H4 (cell line): ENCODE data around the gene VSIG2. TPM values are rescaled to one million over a fixed set of nuclear protein-coding genes. Genes with fewer than 3 reads are reported as not detected.
A peak's percentile ranks its signal among the peaks of the same experiment; 100 is the strongest.

Experiments
- DNase-seq: peaks from one replicate; pipeline ENCODE4 v3.0.0-alpha.2; 2015; ENCODE audit warnings: low spot score
- total RNA-seq: library from RNA; depleted of rRNA; stranded (reverse); fragments of >200 nt; shearing (Covaris generic); gene quantifications from 2 replicates; pipeline ENCODE4 v1.2.3, GENCODE V29; 2014

VSIG2 gene
- total RNA-seq, 1 experiment from 2014 or later: not detected

DNA sequence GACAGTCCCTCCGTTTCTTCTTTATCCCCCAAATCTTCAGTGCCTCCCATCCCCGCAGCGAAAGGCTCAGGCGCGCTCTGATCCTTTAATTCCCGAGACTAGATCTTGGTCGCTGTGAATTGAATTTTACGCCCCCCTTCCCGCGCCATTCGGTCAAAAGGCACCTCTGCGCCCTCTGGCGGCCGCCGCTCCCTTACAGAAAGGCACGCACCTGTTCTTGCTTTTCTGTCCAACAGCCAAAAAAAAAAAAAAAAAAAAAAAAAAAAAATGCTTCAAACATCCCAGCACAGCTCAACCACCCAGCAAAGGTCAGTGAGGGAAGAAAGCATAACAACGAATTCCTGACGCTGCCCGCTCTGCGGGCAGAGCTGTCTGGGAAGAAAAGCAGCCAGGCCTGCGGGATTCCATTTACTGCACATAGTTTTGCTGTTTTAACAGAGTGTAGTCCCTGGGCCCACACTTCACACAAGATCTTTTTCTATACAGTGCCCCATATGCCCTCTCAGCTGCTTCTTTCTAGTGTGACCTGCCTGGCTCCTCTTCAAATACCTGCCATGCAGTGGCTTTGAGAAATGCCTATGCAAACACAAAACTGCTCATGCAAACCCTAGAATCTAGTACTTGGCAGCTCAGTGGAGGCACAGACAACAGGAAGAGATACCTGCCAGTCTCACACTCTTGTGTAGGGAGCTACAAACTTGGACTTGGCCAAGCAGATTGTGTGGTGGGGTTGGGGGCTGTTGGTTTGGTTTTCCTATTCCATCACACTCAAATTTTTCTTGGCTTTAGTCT is 11.3 kb upstream of the VSIG2 start:
- DNase-seq: peak; percentile 36

DNA sequence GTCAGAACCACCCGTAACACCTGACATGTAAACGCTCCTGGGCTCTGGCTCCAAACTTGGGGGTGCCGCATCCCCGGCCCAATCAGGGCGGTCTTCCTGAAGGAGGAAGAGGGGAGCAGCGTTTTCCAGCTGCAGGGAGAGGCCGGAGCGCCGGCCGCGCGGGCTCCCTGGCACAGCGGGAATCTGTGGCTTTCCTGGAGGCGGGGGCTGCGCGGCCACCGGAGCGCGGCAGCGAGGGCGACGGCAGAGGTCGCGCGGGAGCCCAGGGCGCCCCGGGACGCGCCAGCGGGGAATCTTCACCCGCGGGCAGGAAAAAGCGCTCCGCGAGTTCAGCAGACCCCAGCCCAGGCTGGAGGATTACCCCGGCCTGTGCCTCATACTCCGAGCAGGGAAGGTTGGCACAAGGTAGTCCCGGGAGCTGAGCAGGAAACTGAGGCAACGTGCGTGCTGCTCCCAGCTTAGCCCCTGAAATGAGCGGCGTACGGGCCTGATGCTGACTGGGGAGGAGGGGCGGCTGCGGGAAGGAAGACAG is 10.6 kb upstream of the VSIG2 start:
- DNase-seq: no peak

DNA sequence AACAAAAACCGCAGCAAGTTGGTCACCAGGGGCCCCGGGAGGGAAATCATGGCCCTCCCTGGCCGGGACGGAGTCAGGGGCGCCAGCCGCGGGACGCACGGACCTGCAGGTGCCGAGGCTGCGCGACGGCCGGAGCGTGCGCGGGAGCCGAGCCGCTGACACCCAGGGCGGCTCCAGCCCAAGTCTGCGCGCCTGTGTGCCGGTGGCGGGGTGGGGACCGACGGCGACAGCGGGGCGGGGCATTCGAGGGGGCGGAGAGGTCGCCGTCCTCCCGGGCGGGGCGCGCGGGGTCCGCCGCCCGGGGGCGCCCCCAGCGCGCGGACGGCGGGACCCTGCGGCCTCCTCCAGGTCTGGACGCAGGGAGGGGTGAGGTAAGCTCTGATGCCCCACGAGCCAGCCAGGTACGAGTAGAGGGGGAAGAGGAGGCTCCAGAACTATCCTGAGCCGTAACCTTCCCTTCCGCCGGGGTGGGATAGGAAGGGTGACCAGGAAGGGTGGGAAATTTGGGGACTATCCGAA is 10.1 kb upstream of the VSIG2 start, which contains the start of gene ESAM:
ESAM (minus strand) TSS at position 186 of the 519 bp plus-strand sequence; CDS start at position 50, 136 bp downstream.
- DNase-seq: no peak

DNA sequence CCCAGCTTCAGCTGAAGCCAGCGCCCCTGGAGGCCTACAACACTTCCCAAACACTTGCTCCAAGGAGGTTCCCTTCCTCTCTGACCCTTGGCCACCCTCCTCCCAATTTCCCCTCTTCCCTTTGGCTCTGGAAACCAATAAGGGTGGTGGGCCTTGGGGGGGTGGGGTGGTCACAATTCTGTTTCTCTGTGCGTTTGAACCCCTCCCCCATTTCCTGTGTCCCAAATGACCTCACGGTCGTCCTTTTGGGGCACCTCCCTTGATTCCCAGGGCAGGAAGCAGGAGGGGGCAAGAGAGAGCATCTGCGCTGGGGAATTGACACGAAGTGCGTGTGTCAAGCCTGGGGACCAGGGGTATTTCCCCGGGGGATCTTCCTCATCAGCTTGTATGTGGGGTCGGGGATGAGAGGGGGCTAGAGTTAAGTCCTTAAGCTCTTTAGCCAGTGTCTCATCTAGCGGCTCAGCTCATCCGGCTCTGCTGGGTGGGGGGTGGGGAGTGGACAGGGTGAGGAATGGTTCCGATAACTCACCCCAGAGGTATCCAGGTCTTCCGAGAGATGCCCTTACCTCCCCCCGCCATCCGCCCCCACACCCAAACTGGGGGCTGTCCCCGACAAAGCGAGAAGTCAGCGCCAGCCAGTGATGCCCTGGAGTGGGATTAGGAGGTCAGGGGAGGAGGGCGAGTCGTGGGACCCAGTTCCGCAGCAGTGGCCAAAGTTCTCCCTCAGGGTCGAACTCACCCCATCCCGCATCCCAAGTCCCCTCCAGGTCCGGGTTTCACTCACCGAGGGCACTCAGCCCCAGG is 9.4 kb upstream of the VSIG2 start:
- DNase-seq: no peak

DNA sequence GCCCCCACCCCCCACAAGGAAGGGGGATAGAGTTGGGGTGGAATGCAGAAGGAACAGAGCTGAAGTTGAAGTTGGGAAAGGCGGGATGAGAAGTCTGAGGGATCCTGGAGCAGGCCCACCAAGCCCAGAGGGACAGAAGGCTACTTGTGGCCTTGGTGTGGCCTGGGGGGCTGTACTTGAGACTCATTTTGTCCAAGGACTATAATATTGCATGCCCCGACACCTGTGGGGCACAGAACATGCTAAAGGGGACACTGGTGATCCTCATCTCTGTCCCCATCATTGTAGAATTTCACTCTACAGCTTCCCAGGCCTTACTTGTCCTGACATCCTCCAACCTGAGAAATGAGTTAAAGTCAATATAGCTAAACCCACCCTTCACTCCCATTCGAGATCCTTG is 8.8 kb upstream of the VSIG2 start:
- no peak for DNase-seq

DNA sequence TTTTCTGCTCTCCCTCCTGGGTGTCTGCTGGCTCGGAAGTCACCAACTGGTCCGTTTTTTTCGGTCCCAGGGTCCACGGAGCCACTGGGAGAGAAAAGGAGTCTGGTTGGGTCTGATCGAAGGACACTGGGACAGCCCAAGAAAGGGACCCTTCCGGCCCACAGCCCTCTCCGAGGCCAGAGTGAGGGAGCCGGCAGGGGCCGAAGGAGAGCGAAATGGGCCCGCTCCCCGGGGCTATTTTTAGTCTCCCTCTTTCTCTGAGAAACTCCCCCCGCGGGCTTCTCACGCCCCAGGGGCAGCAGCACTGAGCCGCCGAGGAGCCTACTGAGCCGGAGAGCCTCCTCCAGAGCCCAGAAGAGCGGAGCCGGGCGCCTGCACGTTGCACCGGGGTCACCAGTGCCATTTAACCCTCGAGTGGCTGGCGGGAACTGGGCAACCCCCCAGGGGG is 8.2 kb upstream of the VSIG2 start:
- DNase-seq: no peak

DNA sequence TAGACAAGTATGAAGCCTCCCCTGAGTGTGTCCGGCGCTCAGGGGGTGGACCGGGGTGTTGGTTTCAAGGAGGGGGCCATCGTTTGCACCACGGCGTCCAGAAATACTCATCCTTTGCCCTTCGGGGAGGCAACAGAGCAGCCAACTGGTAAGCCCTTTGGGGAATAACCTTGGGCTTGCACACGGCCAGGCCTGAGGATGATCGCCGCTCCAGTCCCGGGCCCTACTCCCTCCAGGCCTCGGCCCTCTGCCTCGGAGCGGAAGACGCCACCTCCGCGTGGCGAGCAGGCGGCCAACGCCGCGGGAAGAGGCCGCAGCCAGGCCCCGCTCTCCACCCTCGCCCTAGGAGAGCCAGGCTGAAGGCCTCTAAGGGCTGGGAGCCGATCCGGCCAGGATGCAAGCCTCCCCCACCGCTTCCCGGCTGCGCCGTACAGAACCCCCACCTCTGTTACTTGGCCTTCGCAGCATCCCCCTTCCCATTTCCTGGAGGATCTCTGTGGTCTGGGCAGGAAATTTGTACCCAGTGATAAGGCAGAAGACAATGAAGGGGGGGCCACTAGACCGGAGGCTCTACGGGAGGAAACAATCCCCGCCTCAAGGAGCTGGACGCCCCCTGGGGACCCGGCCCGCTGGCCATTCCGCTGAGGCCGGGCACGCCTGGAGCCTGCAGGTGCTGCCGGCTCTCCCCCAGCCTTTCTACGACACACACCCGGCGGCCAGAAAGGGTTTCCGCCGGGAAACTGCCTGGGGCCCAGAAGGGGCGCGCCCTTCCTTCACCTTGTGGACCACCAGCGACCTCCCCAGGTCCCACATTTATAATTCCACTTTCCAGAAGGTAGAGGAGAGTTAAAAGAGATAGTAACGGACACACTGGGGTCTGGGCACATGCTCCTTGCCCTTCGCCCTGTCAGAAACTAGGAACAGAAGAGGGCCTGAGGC is 7.5 kb upstream of the VSIG2 start:
- DNase-seq: no peak

DNA sequence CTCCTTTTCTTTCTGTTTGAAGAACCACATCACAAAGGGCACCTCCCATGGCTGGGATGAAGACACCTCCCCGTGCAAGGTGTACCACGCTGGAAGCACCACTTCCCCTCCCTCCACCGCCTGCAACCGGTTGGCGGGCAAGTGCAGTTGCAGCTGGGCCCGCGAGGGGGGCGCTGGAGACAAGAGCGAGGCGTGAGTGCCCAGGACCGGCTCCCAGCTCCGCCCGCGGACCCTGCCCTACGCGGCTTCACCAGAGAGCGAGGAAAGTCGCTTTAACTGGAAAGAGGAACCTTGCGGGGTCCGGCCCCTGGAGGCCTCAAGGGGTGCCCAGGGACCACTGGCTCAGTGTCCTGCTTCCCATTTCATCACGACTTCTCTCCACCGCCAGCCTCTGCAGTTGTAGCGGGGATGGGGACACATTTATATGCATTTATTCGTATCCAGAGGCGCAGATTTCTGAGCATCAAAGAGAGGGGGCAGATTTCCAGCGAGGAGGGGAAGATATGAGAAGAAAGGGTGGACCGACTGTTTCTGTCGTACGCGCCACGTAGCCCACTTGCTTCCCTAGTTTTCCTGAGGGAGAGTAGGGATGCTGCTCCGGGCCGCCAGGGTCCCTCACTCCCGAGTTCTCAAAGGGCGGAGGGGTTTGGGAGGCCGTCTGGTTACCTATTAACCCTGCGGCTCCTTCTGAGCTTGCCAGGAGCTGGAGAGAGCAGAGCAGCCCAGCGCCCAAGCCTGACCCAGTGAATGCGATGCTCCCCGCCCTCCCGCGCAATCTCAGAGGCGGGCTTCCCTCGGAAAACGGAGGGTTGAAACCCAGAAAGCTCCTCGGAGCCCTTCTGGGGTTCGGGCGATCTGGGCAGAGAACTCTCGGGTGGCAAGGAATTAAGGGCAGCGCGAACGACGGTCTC is 6.6 kb upstream of the VSIG2 start:
- no peak for DNase-seq

DNA sequence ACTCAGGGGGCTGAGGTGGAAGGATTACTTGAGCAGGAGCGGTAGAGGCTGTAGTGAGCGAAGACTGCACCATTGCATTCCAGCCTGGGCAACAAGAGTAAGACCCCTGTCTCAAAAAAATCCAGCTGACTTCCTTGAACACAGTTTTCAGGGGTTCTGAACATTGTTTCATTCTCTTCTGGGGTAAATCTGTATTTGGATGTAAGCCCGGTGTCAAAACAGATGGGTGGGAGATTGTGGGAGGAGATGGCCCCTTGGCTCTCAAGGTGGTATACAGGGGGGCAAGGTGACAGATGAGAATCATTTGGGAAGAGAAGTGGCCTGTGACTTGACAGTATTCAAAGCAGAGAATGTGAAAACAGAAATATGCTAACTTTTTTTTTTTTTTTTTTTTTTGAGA is 5.3 kb upstream of the VSIG2 start:
- DNase-seq: no peak

DNA sequence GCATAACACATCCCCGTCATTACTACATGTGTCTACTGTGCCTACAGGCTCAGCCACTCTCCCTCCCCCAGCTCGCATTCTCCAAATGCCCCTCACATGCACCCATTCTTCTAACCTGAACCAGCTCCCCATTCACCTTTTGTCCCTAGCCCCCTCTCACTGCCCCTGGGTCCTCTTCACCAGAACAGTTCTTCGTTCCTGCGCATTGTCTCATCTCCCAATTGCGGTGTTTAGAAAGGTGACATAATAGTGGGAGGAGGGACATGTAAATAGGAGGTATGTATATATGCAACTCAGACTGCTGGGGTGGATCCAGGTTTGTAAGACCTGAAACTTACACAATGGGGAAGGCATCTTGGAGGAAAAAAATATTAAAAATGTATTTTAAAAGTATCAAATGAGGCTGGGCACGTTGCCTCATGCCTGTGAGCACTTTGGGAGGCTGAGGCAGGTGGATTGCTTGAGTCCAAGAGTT is 4.7 kb upstream of the VSIG2 start:
- no peak for DNase-seq

DNA sequence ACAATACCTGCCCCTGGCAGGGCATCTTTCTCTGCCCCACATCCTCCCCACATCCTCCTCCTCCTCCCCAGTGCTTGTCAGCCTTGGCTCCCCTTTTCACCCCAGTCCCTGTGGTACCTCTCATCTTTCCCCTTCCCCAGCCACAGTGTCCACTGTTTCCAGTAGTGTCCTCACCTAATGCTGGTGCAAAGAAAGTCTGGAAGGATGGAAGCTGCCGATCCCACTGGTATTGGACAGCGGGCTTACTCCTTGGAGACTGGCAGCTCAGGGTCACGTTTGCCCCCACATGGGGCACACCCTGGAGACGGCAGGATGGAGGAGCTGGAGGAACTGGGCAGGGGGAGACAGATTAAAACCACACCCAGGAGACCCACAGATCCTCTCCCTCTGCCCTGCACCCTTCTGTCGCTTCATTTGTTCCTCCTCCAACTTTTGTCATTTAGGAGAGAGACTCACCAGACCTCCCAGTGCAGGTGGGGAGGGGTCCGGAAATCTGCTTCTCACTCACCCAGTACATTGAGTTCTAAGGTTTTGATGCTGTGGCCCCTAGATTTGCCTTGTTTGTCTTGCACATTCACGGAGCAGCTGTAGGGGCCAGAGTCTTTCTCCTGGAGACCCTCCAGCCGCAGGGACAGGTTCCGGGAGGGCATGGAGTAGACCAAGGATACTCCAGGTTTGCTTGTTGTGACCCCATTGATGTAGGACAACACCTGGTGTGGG is 4.1 kb upstream of the VSIG2 start:
- no peak for DNase-seq

DNA sequence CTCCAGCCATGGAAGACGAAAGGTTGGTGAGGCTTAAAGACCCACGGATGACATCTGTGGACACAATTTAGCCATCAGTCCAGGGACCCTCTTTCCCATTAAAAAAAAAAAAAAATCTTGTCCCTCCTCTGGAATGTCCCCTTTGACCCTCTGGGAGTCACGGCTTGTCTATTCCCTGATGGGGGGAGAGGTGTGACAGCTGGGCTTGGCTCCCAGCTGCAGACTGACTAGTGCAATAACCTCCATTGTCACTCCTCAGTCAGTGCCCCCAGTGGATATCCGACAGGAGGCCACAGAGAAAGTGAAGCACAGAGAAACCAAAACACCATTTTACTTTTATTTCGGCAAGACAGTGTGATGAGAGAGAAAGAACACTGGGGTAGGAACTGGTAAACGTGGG is 2.7 kb upstream of the VSIG2 start:
- no peak for DNase-seq

DNA sequence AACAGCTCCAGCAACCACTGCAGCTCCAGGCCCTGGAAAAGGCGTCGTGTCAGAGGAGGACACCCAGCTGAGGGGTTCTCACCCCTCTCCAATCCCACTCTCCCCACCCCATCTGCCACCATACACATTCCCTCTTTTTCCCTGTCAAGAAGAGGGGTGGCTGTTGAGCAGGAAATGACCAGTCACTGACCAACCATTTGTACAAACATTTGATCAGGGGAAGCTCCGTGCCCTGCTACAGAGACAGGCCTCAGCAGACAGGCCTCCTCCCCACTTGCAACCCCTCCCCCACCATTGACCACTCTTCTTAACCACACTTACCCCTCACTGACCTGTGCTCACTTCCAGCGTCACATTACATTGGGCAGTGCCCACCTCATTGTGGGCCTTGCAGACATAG is 2.3 kb upstream of the VSIG2 start:
- DNase-seq: no peak

DNA sequence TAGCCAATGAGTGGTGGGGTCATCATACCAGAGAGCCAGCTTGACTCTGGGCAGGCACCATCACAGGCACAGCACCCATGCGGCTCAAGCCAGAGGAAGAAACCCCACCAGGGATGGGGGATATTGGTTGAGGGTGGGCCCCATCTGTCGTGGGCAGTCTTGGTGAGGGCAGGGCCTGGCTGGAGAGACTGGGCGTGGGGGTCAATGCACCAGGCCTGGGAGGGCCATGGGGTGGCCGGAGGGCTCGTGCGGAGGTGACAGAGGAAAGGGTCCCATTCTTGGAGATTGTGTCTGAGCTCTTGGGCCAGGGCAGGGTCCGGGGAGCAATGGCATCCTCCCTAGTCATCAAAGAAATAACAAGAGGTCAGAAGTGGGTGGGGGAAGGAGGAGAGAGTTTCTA is 1.6 kb upstream of the VSIG2 start:
- no peak for DNase-seq

DNA sequence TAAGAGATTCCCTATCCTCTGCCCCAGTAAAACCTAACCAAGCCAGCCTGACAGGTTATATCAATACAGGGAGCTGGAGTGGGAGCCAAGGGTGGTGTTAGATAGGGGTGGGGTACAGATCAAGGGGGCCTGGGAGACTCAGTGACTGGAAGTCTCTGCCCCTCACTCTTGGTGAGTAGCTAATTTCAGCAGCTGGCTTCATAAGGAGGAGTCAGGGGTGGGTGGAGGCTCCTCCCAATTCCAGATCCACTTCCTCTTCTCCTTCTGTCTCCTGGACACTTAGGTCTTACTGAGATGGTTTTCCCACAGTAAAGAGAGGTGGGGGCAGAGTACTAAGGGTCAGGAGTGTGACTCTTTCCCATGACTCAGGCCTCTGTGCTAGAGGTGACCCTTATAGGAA is 1.1 kb upstream of the VSIG2 start:
- DNase-seq: no peak

DNA sequence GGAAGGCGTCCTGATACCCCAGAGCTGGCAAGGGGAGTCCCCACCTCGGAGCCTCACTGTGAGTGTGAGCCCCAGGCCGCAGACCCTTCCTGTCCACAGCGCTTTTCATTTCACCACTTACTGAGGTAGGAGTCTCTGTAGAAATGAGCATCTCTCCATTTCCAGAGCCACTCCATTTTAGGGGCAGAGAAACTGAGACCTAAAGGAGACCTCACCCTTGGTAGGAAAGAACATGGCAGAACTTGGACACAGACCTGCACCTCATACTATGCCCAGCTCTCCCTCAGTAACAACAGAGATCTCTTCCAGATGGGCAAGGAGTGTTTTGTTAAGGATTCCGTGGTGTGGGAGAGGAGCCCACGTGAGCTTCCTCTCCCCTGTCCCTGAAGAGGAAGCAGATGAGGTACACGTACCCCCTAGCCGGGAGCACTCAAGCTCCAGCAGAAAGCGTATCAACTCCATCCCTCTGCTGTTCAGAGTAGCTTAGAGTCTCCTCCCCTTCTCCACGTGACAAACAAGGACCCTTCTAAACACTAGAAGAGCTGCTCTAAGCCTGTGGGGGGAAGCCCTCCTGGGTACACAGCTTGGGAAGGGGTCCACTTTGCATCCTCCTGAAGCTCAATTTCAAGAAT is 532 bp upstream of the VSIG2 start:
- DNase-seq: no peak

DNA sequence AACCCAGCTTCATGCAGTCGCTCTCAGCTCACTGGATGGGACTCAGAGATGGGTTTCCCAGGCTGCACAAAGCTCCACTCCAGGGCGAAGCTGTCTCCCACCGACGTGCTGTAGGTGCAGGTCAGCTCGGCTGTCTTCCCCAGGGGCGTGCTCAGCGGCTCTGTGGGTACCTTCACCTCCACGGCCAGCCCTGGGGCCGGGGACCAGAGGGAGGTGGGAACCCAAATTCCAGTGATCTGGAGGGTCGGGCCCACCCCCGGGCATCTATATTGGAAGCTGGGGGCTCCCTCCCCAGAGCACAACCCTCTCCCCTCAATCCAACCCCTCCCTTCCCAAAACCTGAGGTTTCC is 689 bp downstream of the VSIG2 start:
- DNase-seq: no peak

DNA sequence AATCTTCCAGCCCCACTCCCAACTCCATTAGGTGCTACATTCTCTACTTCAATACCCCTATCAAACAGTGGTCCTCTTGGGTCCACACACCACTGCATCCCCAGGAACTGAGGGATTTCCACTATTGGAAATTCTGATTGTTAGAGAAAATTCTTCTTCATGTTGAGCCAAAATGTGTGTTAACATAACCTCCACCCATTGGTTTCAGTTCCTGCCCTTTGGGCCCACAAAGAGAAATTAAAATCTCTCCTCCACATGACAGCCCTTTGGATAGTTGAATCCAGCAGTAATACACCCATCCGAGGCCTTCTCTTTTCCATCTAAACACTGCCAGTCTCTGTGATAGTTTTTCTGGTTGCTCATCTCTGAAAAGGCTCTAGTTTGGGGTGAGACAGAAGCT is 2.1 kb downstream of the VSIG2 start:
- no peak for DNase-seq
